ENCODE measurements around the gene MT1X. TPM values are rescaled to one million over a fixed set of nuclear protein-coding genes. Genes with fewer than 3 reads are reported as not detected.
A peak's percentile ranks its signal among the peaks of the same experiment; 100 is the strongest.

Gene MT1X
- total and polyA plus RNA-seq, 2 of the 13 experiments (the other 11 are each of a cell fraction or from before 2014, with no cell fraction given): 19.7 to 288 TPM

DNA sequence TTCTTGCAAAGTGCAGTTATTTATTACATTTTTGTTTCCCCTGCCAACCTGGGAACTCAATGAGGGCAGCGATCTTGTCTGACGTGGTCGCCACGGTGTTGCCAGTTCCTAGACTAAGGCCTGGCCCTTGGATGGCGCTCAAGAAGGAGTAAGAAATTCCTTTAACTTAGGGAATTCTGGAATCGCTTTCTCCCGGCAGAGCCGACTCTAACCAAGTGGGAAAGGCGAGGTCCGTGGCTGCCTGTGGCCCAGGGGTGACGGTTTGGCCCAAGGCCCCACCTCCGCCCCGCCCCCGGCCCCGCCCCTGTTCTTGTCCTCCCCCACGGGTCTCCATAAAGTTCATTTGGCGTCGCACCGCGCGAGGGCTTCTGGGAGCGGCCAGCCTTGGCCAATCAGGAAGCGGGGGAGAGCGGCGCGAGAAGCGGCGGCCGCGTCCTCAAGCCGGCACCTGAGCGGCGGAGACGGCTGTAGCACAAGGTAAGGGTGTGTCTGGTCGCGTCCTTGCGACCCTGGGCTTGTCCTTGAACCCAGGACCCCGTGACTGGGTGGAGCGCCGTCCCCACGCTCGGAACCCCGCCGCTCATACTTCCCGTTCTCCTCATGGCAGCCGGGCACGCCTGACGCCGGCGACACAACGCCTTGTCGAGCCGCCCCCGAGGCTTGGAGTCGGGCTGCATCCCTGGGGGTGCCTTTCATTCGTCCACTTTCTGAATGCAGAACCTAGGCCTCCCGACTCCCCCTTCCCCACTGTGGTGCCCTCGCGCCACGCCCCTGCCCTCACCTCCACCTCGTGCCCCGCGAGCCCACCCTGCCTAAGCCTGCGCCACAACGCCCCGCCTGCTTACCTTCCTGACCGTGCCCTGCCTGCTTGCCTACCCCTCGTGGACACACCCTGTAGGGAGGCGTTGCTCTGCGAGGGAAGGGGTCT, 47.7 kb downstream of the MT1X start, which contains the start of gene NUP93 (continued):
- TF ChIP-seq RAD21 (CRISPR knock-in tag; IDR thresholded peaks at IDR 0.05): peak; percentile 63
- TF ChIP-seq ZNF709 (CRISPR knock-in tag; IDR thresholded peaks at IDR 0.05): 0 out of 2 replicates have a peak, but pooled peaks have one; percentile 52
- no peak for TF ChIP-seq MBD4 (IDR thresholded peaks at IDR 0.05; ENCODE audit: borderline replicate concordance, low read length)
- no peak for TF ChIP-seq SRSF9 (IDR thresholded peaks at IDR 0.05; ENCODE audit: borderline replicate concordance, insufficient read depth, low read depth, low read length, poor library complexity, severe bottlenecking)
- TF ChIP-seq, protein P1, sequence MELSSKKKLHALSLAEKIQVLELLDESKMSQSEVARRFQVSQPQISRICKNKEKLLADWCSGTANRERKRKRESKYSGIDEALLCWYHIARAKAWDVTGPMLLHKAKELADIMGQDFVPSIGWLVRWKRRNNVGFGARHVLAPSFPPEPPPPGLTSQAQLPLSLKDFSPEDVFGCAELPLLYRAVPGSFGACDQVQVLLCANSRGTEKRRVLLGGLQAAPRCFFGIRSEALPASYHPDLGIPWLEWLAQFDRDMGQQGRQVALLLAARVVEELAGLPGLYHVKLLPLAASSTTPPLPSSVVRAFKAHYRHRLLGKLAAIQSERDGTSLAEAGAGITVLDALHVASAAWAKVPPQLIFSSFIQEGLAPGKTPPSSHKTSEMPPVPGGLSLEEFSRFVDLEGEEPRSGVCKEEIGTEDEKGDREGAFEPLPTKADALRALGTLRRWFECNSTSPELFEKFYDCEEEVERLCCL (CRISPR knock-in tag; IDR thresholded peaks at IDR 0.05; ENCODE audit: borderline replicate concordance): no peak
- no peak for TF ChIP-seq ZFYVE20 (CRISPR knock-in tag; IDR thresholded peaks at IDR 0.05; ENCODE audit: borderline replicate concordance, low read depth)
- TF ChIP-seq, protein P2, sequence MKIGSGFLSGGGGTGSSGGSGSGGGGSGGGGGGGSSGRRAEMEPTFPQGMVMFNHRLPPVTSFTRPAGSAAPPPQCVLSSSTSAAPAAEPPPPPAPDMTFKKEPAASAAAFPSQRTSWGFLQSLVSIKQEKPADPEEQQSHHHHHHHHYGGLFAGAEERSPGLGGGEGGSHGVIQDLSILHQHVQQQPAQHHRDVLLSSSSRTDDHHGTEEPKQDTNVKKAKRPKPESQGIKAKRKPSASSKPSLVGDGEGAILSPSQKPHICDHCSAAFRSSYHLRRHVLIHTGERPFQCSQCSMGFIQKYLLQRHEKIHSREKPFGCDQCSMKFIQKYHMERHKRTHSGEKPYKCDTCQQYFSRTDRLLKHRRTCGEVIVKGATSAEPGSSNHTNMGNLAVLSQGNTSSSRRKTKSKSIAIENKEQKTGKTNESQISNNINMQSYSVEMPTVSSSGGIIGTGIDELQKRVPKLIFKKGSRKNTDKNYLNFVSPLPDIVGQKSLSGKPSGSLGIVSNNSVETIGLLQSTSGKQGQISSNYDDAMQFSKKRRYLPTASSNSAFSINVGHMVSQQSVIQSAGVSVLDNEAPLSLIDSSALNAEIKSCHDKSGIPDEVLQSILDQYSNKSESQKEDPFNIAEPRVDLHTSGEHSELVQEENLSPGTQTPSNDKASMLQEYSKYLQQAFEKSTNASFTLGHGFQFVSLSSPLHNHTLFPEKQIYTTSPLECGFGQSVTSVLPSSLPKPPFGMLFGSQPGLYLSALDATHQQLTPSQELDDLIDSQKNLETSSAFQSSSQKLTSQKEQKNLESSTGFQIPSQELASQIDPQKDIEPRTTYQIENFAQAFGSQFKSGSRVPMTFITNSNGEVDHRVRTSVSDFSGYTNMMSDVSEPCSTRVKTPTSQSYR (CRISPR knock-in tag; IDR thresholded peaks at IDR 0.05; ENCODE audit: borderline replicate concordance): peak; percentile 77; the same call in 1 of the 2 replicates
- TF ChIP-seq SUZ12 (IDR thresholded peaks at IDR 0.05; ENCODE audit: low read depth, low read length): peak; percentile 60
- TF ChIP-seq AGO2 (optimal IDR thresholded peaks at IDR 0.05; ENCODE audit: low read depth, low read length): peak; percentile 61
- TF ChIP-seq, protein P3, sequence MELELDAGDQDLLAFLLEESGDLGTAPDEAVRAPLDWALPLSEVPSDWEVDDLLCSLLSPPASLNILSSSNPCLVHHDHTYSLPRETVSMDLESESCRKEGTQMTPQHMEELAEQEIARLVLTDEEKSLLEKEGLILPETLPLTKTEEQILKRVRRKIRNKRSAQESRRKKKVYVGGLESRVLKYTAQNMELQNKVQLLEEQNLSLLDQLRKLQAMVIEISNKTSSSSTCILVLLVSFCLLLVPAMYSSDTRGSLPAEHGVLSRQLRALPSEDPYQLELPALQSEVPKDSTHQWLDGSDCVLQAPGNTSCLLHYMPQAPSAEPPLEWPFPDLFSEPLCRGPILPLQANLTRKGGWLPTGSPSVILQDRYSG (CRISPR knock-in tag; IDR thresholded peaks at IDR 0.05): no peak
- peak; percentile 92 for TF ChIP-seq PHF8 (CRISPR knock-in tag; IDR thresholded peaks at IDR 0.05)
- peak; percentile 72 for TF ChIP-seq YEATS4 (CRISPR knock-in tag; IDR thresholded peaks at IDR 0.05; ENCODE audit: borderline replicate concordance)
- 0 out of 2 replicates have a peak, but pooled peaks have one; percentile 43 for TF ChIP-seq ZNF546 (CRISPR knock-in tag; conservative IDR thresholded peaks at IDR 0.05)
- TF ChIP-seq RORA (CRISPR knock-in tag; IDR thresholded peaks at IDR 0.05): no peak
- no peak for TF ChIP-seq RFX5 (IDR thresholded peaks at IDR 0.05; ENCODE audit: low read depth, low read length)
- TF ChIP-seq, protein P4, sequence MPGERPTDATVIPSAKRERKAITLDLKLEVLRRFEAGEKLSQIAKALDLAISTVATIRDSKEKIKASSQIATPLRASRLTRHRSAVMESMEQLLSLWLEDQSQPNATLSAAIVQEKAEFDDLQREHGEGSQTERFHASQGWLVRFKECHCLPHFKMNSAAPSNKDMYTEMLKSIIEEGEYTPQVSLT (CRISPR knock-in tag; IDR thresholded peaks at IDR 0.05; ENCODE audit: borderline replicate concordance, low read depth): no peak
- no peak for TF ChIP-seq ZBTB42 (CRISPR knock-in tag; IDR thresholded peaks at IDR 0.05)
- TF ChIP-seq, protein P5, sequence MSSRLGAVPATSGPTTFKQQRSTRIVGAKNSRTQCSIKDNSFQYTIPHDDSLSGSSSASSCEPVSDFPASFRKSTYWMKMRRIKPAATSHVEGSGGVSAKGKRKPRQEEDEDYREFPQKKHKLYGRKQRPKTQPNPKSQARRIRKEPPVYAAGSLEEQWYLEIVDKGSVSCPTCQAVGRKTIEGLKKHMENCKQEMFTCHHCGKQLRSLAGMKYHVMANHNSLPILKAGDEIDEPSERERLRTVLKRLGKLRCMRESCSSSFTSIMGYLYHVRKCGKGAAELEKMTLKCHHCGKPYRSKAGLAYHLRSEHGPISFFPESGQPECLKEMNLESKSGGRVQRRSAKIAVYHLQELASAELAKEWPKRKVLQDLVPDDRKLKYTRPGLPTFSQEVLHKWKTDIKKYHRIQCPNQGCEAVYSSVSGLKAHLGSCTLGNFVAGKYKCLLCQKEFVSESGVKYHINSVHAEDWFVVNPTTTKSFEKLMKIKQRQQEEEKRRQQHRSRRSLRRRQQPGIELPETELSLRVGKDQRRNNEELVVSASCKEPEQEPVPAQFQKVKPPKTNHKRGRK (CRISPR knock-in tag; IDR thresholded peaks at IDR 0.05): no peak
- no peak for TF ChIP-seq ZNF138 (CRISPR knock-in tag; IDR thresholded peaks at IDR 0.05; ENCODE audit: low read depth)
- no peak for TF ChIP-seq FOXA1 (IDR thresholded peaks at IDR 0.05)
- TF ChIP-seq FOXA1 (CRISPR knock-in tag; IDR thresholded peaks at IDR 0.05): no peak
- TF ChIP-seq ZNF530 (CRISPR knock-in tag; IDR thresholded peaks at IDR 0.05; ENCODE audit: low read depth): no peak

Measured in HepG2 (cell line).